Epithelial cell of prostate (primary cell): ENCODE measurements around the gene HRH2.

Experiments
- DNase-seq: peaks from one replicate; pipeline ENCODE4 v3.0.0-alpha.2; 2011; ENCODE audit warnings: low read depth, low spot score
- H3K27ac ChIP-seq: fragments of 450-650 bp; 2 replicates; pipeline ENCODE4 v1.5.1; 2017; ENCODE audit warnings: mild to moderate bottlenecking

HRH2 gene

GRCh38 chr5:175731756-175732465 is 74.0 kb downstream of the HRH2 start:
- no peak overlapping the region for H3K27ac ChIP-seq
- no peak for DNase-seq

GRCh38 chr5:175733017-175733416 is 75.1 kb downstream of the HRH2 start:
- DNase-seq: no peak

GRCh38 chr5:175734016-175734415 is 76.1 kb downstream of the HRH2 start:
- DNase-seq: no peak
- no peak overlapping the region for H3K27ac ChIP-seq

More at GRCh38 chr5:175733017-175733416, 75.1 kb downstream of the HRH2 start:
- H3K27ac ChIP-seq: no peak overlapping the region

GRCh38 chr5:175734501-175734900 is 76.6 kb downstream of the HRH2 start:
- H3K27ac ChIP-seq: no peak overlapping the region
- no peak for DNase-seq

GRCh38 chr5:175735701-175736100 is 77.8 kb downstream of the HRH2 start:
- H3K27ac ChIP-seq: no peak overlapping the region
- no peak for DNase-seq

DNA sequence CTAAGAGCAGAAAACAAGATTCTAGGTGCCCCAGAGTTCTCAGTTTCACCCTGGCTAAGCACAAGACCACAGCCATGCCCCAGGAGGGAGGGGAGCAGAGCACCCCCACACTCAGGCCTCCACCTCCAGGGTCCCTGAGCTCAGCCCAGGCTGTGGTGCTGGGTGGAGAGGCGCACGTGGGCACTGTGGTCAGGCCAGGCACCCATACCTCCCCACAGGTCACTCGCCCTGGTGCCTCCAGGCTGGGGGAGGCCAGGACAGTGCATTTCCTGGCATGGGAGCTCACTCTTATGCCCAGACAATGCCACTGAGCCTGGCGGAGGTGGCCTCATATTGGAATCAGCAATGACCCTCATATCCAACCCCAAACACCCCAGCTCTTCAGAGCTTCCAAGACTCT is 78.8 kb downstream of the HRH2 start:
- H3K27ac ChIP-seq: no peak overlapping the region
- DNase-seq: no peak

DNA sequence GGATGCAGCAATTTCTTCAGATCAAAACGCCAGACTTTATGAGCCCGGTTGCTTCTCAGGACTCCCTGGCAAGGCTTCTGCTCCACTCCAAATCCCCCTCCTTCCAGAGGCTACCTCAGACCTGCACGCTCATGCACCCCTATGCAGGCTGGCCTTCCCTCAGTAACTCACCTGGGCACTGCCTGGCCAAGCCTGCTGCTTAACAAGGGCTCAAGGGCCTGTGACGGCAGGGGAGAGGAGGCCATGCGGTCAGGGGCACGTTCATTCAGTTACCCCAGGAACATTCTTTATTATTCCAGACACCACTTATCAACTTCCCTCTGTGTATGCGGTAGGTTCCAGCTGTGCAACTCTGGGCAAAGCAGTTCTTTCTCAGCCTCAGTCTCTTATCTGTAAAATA is 79.6 kb downstream of the HRH2 start:
- H3K27ac ChIP-seq: no peak overlapping the region
- DNase-seq: no peak

- no peak overlapping the region for H3K27ac ChIP-seq
- no peak for DNase-seq
Observed at GRCh38 chr5:175738126-175738525, 80.3 kb downstream of the HRH2 start.

DNA sequence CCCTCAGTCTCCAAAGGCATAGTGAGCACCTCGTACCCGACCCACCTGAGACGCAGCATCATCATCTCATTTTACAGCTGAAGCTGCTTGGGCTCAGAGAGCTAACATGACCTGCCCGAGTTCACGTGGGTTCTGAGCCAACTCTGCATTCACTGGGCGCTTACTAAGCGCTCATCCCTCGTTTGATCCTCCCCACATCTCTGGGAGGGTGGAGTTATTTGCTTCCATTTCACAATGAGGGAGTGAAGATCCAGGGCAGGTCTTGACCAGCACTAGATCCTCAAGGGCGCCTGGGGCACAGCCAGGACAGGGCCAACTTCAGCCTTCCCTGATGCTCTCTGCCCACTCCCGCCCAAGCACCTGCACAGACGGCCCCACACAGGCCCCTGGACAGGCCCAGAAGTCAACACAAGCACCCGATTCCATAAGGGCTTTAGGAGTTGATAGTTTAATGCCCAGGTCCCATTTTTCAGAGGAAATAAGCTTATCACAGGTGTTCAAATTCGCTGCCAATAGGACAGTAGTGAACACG is 80.8 kb downstream of the HRH2 start:
- no peak for DNase-seq

GRCh38 chr5:175740014-175740413 is 82.1 kb downstream of the HRH2 start:
- H3K27ac ChIP-seq: no peak overlapping the region
- DNase-seq: no peak

More for the DNA sequence above, 80.8 kb downstream of the HRH2 start:
- H3K27ac ChIP-seq: no peak overlapping the region

DNA sequence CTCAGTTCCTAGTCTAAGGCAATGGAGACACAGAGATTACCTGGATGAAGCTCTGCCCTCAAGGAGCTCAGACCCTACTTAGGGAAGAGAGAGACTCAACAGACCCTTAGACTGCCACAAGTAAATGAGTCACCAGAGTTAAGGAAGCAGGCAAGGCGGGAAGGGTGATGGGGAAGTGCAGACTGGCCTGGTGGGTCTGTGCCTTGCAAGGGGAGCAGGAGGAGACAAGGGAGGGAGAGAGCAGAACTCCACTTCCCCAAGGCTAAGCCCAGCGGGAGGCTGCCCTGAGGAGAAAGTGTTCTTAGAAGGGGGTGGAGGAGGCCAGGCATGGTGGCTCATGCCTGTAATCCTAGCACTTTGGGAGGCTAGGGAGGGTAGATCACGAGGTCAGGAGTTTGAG is 83.7 kb downstream of the HRH2 start:
- no peak overlapping the region for H3K27ac ChIP-seq
- no peak for DNase-seq

DNA sequence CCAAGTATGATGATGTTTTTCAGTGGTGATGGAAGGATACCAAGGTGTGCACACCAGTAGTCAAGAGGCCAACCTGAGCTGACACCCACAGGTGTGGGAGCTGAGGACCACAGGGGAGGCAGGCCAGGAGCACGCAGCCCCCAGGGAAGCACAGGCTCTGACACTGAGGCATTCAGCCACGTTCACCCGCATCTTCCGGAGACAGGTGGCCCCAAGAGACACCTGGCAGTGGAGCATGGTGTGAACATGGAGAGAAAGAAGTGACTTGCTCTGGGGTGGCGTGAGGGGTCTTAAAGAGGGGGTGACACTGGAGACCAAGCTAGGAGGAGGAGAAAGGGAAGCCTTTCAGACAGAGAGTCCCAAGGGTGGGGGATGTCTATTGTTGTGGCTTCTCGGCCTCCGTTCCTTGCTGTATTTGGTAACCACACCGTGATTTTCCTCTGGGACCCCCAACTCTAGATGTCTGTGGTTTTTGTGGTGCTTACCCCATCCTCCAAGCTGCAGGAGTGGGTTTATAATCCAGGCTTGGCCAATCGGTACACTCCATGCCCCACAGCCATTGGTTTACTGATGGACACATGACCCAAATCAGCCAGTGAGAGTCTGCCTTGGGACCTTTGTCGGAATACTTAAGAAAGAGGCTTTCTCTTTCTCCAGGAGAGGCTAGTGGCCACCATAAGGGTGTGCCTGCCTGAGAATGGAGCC is 84.6 kb downstream of the HRH2 start:
- no peak overlapping the region for H3K27ac ChIP-seq
- no peak for DNase-seq

GRCh38 chr5:175743676-175744210 is 85.9 kb downstream of the HRH2 start:
- DNase-seq: no peak

DNA sequence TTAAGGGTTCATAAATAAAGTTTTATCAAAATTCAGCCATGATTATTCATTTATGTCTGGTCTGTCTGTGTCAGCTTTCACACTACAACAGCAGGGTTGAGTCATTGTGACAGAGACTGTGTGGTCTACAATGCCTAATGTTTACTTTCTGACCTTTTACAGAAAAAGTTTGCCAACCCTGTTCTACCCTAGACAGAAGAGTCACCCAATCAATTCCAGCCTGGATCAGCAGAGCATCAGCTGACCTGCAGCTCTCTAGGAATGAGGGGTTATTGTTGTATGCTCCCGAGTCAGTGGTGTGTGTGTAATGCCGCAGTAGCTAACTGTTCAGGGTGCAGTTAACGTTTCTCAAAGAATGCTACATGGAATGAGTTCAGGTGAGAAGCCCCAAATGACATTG is 87.3 kb downstream of the HRH2 start:
- DNase-seq: no peak
- H3K27ac ChIP-seq: no peak overlapping the region

More at GRCh38 chr5:175743676-175744210, 85.9 kb downstream of the HRH2 start:
- no peak overlapping the region for H3K27ac ChIP-seq

GRCh38 chr5:175746851-175747250 is 89.0 kb downstream of the HRH2 start:
- H3K27ac ChIP-seq: no peak overlapping the region
- no peak for DNase-seq

DNA sequence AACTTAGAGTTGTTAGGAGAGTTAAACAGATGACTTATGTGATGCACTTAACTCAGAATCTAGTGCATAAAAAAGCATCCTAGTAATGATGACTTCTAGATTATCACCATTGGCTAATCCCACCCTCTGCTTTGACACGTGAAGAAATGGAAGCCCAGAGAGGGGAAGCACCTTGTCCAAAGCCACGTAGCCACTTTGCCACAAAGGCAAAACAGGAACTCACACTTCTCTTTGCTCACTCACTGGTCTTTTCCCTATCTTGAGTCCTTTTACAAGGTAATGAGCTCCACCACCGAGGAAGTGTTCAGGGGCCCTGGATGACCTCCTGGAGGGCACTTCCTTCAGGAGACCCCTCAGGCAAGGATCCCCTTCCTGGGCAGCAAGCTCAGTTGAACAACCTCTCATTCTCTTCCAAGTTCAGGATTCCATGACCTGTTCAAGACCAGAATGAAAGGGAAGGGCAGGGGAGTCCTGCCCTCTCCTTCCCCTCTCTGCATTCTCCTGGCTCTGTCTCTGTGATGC is 89.7 kb downstream of the HRH2 start:
- no peak for DNase-seq
- no peak overlapping the region for H3K27ac ChIP-seq

GRCh38 chr5:175748650-175749049 is 90.8 kb downstream of the HRH2 start:
- DNase-seq: no peak
- no peak overlapping the region for H3K27ac ChIP-seq

DNA sequence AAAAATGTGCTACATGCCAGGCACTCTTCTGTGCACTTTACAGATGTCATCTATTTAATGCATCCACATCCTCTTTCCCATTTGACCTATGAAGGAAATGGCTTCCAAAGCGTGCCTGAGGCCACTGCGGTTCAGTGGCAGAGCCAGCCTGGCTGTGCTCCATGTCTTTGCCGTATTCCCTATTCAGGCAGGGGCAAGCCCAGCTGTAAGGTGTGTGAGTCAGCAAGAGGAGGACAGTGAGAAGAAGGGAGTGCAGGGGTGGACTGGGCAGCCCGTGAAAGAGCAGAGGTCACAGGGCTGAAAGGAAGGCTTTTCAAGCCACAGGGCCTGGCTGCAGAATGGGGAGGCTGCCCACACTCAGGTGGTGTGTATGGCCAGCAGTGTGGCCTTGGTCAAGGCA is 91.7 kb downstream of the HRH2 start:
- H3K27ac ChIP-seq: no peak overlapping the region
- peak; percentile 12 for DNase-seq

DNA sequence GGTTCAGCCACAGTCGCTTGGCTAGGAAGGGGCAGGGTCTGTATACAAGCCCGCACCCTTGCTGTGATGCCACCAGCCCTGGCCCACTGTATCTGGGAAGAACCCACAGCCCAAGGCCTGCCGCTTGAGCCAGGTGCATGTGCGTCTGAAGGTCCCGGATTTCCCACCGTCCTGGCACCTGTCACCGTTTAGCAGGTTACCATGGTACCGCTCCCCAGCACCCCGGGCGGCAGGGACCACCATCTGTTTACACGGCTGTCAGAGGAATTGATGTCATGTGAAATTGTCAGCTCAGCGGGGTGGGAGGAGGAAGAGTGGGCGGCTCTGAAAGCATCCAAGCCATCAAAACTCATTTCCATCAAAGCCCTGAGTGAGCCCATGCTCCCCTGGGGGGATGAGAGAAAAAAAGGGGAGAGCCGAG is 92.7 kb downstream of the HRH2 start:
- no peak overlapping the region for H3K27ac ChIP-seq
- no peak for DNase-seq

- DNase-seq: no peak
- H3K27ac ChIP-seq: no peak overlapping the region
Observed at GRCh38 chr5:175751369-175751768, 93.5 kb downstream of the HRH2 start.
